Measurements from ENCODE around the gene MAP4K3.
A peak's percentile ranks its signal among the peaks of the same experiment; 100 is the strongest.
"Not testable (repeated sequence)": the region's sequence is repeated elsewhere in the genome, so short reads cannot be mapped to it uniquely, and the experiment has no call there.

The MAP4K3 gene

DNA sequence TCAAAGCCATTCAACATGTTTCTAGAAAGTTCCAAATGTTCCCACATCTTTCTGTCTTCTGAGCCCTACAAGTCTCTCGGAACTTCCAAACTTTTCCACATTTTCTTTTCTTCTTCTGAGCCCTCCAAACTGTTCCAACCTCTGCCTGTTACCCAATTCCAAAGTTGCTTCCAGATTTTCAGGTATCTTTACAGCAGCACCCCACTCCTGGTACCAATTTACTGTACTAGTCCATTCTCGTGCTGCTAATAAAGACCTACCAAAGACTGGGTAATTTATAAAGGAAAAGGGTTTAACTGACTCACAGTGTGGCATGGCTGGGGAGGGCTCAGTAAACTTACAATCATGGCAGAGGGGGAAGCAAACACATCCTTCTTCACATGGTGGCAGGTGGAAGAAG, 76.7 kb downstream of the MAP4K3 start:
- H3K4me1 ChIP-seq (ENCODE audit: control extremely low read depth in 1 of 4, control insufficient read depth in 4 of 4, insufficient read depth in 4 of 4, low read length in 3 of 4); H3K27ac ChIP-seq (ENCODE audit: insufficient read depth in 1 of 2, low read depth in 1 of 2, low read length in 2 of 2, poor library complexity in 1 of 2, severe bottlenecking in 2 of 2); DNase-seq; H3K27me3 ChIP-seq (replicated peaks in 2 of 5; ENCODE audit: control insufficient read depth in 4 of 5, insufficient read depth in 5 of 5, low read length in 4 of 5); CTCF ChIA-PET; POLR2A ChIA-PET: not testable (repeated sequence)
- H3K9me3 ChIP-seq (ENCODE audit: control extremely low read depth in 1 of 5, control insufficient read depth in 4 of 5, insufficient read depth in 2 of 5, low read depth in 1 of 5, low read length in 4 of 5) = peaks cover 12 to 30% (median 21%) of the 10 kb centered on the region in 5 experiments
- peak overlapping the region in 1 of 7 experiments; percentile 29 for H3K4me3 ChIP-seq (ENCODE audit: control insufficient read depth in 1 of 7, extremely low read depth in 1 of 7, insufficient read depth in 4 of 7, low read depth in 2 of 7, low read length in 6 of 7)
- WGBS (ENCODE audit: insufficient coverage) = 100% methylated on average over 1 of the region's 2 CpGs
- peaks cover 5 to 12% (median 9%) of the 10 kb centered on the region in 4 experiments for H3K36me3 ChIP-seq (ENCODE audit: control insufficient read depth in 4 of 4, insufficient read depth in 4 of 4, low read length in 3 of 4)

DNA sequence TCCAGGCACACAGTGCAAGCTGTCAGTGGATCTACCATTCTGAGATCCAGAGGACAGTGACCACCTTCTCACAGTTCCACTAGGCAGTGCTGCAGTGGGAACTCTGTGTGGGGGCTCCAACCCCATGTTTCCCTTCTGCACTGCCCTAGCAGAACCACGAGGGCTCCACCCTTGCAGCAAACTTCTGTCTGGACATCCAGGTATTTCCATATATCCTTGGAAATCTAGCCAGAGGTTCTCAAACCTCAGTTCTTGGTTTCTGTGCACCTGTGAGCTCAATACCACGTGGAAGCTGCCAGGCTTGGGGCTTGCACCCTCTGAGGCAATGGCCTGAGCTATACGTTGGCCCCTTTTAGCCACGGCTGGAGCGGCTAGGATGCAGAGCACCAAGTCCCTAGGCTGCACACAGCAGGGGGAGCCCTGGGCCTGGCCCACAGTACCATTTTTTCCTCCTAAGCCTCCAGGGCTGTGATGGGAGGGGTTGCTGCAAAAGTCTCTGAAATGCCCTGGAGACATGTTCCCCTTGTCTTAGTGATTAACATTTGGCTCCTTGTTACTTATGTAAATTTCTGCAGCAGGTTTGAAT, 77.5 kb downstream of the MAP4K3 start:
- peaks cover 7 to 17% (median 11%) of the 10 kb centered on the region in 4 experiments for H3K36me3 ChIP-seq (ENCODE audit: control insufficient read depth in 4 of 4, insufficient read depth in 4 of 4, low read length in 3 of 4)
- H3K27ac ChIP-seq (ENCODE audit: insufficient read depth in 1 of 2, low read depth in 1 of 2, low read length in 2 of 2, poor library complexity in 1 of 2, severe bottlenecking in 2 of 2) = no peak overlapping the region
- CTCF ChIA-PET = interaction anchor here (1.6 kb wide), 1 partner anchor 12 kb away, joined by 4 read pairs; no protein-coding TSS in a partner anchor
- H3K4me1 ChIP-seq (ENCODE audit: control extremely low read depth in 1 of 4, control insufficient read depth in 4 of 4, insufficient read depth in 4 of 4, low read length in 3 of 4) = no peaks in the 10 kb centered on the region
- WGBS (ENCODE audit: insufficient coverage) = 100% methylated on average over 2 of the region's 5 CpGs
- peaks cover 12 to 30% (median 21%) of the 10 kb centered on the region in 5 experiments for H3K9me3 ChIP-seq (ENCODE audit: control extremely low read depth in 1 of 5, control insufficient read depth in 4 of 5, insufficient read depth in 2 of 5, low read depth in 1 of 5, low read length in 4 of 5)
- H3K4me3 ChIP-seq (ENCODE audit: control insufficient read depth in 1 of 7, extremely low read depth in 1 of 7, insufficient read depth in 4 of 7, low read depth in 2 of 7, low read length in 6 of 7) = peak overlapping the region in 1 of 7 experiments; percentile 1
- no peak for DNase-seq
- no peaks in the 10 kb centered on the region for H3K27me3 ChIP-seq (replicated peaks in 2 of 5; ENCODE audit: control insufficient read depth in 4 of 5, insufficient read depth in 5 of 5, low read length in 4 of 5)
- POLR2A ChIA-PET = no interaction called here

DNA sequence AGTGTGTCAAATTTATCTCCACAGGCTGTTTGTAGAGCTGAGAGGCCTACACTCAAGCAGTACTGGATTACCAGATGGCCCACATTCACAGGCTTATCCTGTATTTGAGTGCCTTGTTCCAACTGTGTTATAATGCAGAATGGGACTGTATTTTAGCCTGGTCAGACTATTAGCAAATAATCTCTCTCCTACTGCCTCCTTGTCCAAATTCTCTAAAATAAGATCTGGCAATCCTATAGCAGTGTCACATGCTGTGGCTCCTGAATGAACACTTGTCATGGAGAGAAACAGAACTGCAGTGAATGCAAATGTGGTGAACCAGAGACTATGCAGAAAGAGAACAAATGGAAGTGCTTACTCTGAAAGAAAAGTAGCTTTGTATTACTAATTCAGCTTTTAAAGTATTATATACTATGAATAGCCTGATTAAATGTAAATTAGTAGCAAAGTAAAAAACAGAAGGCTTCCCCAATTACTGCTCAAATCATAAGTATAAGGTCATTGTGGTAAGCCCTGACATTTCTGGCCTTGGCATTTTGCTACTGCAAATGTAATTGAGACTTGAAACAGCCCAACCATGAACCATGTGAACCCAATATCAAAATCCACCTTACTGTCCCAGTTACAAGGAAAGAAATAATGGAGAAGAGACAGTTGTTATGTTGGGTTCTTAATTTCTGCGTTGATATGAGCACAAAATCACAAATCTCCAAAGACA, 80.0 kb downstream of the MAP4K3 start:
- ChIA-PET CTCF (interaction anchor here (0.7 to 1.1 kb wide), 2 partner anchors 13 to 19 kb away, joined by 3 read pairs; no protein-coding TSS in a partner anchor), POLR2A (no interaction called here)
- no peak overlapping the region for H3K4me3 ChIP-seq (ENCODE audit: control insufficient read depth in 1 of 7, extremely low read depth in 1 of 7, insufficient read depth in 4 of 7, low read depth in 2 of 7, low read length in 6 of 7)
- no CpG with 5 or more reads among the region's 1 CpG for WGBS (ENCODE audit: insufficient coverage)
- DNase-seq = no peak
- H3K9me3 ChIP-seq (ENCODE audit: control extremely low read depth in 1 of 5, control insufficient read depth in 4 of 5, insufficient read depth in 2 of 5, low read depth in 1 of 5, low read length in 4 of 5) = peaks cover 5 to 23% (median 21%) of the 10 kb centered on the region in 5 experiments
- peaks cover 7 to 17% (median 10%) of the 10 kb centered on the region in 4 experiments for H3K36me3 ChIP-seq (ENCODE audit: control insufficient read depth in 4 of 4, insufficient read depth in 4 of 4, low read length in 3 of 4)
- H3K27ac ChIP-seq (ENCODE audit: insufficient read depth in 1 of 2, low read depth in 1 of 2, low read length in 2 of 2, poor library complexity in 1 of 2, severe bottlenecking in 2 of 2) = no peak overlapping the region
- H3K4me1 ChIP-seq (ENCODE audit: control extremely low read depth in 1 of 4, control insufficient read depth in 4 of 4, insufficient read depth in 4 of 4, low read length in 3 of 4) = no peaks in the 10 kb centered on the region
- no peaks in the 10 kb centered on the region for H3K27me3 ChIP-seq (replicated peaks in 2 of 5; ENCODE audit: control insufficient read depth in 4 of 5, insufficient read depth in 5 of 5, low read length in 4 of 5)

DNA sequence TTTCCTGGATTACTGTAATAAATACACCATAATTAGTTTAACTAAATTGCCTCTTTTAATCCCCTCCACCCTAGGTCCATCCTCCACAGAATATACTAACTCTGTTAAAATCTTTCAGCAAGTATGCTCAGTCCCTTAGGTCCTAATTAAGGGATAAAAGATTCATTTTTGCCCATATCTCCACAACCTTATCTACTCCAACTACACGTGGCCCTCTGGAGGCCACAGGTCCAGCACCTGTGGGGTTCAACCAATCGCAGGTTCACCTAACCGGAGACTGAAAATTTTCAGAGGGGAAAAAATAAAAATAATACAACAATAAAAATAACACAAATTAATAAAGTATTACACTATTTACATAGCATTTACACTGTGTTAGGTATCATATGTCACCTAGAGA, 86.4 kb downstream of the MAP4K3 start:
- Histone ChIP-seq H3K27me3 (replicated peaks in 2 of 5; ENCODE audit: control insufficient read depth in 4 of 5, insufficient read depth in 5 of 5, low read length in 4 of 5) (no peaks in the 10 kb centered on the region), H3K27ac (ENCODE audit: insufficient read depth in 1 of 2, low read depth in 1 of 2, low read length in 2 of 2, poor library complexity in 1 of 2, severe bottlenecking in 2 of 2) (no peak overlapping the region), H3K9me3 (ENCODE audit: control extremely low read depth in 1 of 5, control insufficient read depth in 4 of 5, insufficient read depth in 2 of 5, low read depth in 1 of 5, low read length in 4 of 5) (no peaks in the 10 kb centered on the region), H3K4me1 (ENCODE audit: control extremely low read depth in 1 of 4, control insufficient read depth in 4 of 4, insufficient read depth in 4 of 4, low read length in 3 of 4) (no peaks in the 10 kb centered on the region), H3K36me3 (ENCODE audit: control insufficient read depth in 4 of 4, insufficient read depth in 4 of 4, low read length in 3 of 4) (peaks cover 4 to 6% (median 6%) of the 10 kb centered on the region in 4 experiments), H3K4me3 (ENCODE audit: control insufficient read depth in 1 of 7, extremely low read depth in 1 of 7, insufficient read depth in 4 of 7, low read depth in 2 of 7, low read length in 6 of 7) (no peak overlapping the region)
- no CpG with 5 or more reads among the region's 3 CpGs for WGBS (ENCODE audit: insufficient coverage)
- DNase-seq = no peak
- CTCF ChIA-PET = interaction anchor here (2.5 kb wide), 1 partner anchor 17 kb away, joined by 8 read pairs; no protein-coding TSS in a partner anchor
- POLR2A ChIA-PET = no interaction called here

DNA sequence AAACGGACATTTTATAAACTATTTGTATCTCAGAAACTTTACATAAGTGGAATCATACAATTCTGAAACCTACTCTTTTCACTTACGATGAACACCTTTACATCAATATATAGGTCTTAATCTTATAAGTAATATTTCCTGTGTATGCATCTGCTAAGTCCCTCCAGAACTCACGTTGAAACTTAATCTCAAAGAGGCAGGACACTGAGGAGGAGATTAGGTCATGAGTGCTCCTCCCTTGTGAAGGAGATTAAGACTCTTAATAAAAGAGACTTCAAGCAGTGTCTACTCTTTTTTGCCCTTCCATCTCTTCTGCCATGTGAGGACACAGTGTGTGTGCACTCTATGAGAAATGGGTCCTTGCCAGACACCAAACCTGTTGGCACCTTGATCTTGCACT, 98.6 kb downstream of the MAP4K3 start:
- CTCF ChIA-PET = no interaction called here
- Histone ChIP-seq H3K36me3 (ENCODE audit: control insufficient read depth in 4 of 4, insufficient read depth in 4 of 4, low read length in 3 of 4) (peaks cover 0 to 3% (median 0%) of the 10 kb centered on the region in 4 experiments), H3K27ac (ENCODE audit: insufficient read depth in 1 of 2, low read depth in 1 of 2, low read length in 2 of 2, poor library complexity in 1 of 2, severe bottlenecking in 2 of 2) (no peak overlapping the region), H3K4me1 (ENCODE audit: control extremely low read depth in 1 of 4, control insufficient read depth in 4 of 4, insufficient read depth in 4 of 4, low read length in 3 of 4) (no peaks in the 10 kb centered on the region), H3K4me3 (ENCODE audit: control insufficient read depth in 1 of 7, extremely low read depth in 1 of 7, insufficient read depth in 4 of 7, low read depth in 2 of 7, low read length in 6 of 7) (no peak overlapping the region), H3K9me3 (ENCODE audit: control extremely low read depth in 1 of 5, control insufficient read depth in 4 of 5, insufficient read depth in 2 of 5, low read depth in 1 of 5, low read length in 4 of 5) (no peaks in the 10 kb centered on the region), H3K27me3 (replicated peaks in 2 of 5; ENCODE audit: control insufficient read depth in 4 of 5, insufficient read depth in 5 of 5, low read length in 4 of 5) (no peaks in the 10 kb centered on the region)
- POLR2A ChIA-PET = no interaction called here
- DNase-seq = peak; percentile 2 to 25 (median 5)
- WGBS (ENCODE audit: insufficient coverage) = no CpG with 5 or more reads among the region's 3 CpGs

DNA sequence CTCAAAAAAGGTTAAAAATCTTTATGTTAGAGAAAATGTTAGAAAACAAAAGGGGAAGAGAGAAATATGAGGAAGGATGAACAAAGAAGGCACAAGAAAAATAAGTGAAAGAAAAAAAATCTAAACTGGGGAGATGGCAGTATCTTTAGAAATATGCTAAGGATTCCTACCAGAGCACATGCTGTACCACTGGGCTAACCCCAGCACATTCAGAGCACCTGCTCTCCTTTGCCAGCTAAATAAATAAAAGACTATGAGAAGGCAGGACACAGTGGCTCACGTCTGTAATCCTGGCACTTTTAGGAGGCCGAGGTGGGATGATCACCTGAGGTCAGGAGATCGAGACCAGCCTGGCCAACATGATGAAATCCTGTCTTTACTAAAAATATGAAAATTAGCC, 101.2 kb downstream of the MAP4K3 start:
- no peak overlapping the region for H3K27ac ChIP-seq (ENCODE audit: insufficient read depth in 1 of 2, low read depth in 1 of 2, low read length in 2 of 2, poor library complexity in 1 of 2, severe bottlenecking in 2 of 2)
- no peaks in the 10 kb centered on the region for H3K9me3 ChIP-seq (ENCODE audit: control extremely low read depth in 1 of 5, control insufficient read depth in 4 of 5, insufficient read depth in 2 of 5, low read depth in 1 of 5, low read length in 4 of 5)
- peaks cover 0 to 6% (median 4%) of the 10 kb centered on the region in 4 experiments for H3K36me3 ChIP-seq (ENCODE audit: control insufficient read depth in 4 of 4, insufficient read depth in 4 of 4, low read length in 3 of 4)
- no peak overlapping the region for H3K4me3 ChIP-seq (ENCODE audit: control insufficient read depth in 1 of 7, extremely low read depth in 1 of 7, insufficient read depth in 4 of 7, low read depth in 2 of 7, low read length in 6 of 7)
- no peaks in the 10 kb centered on the region for H3K27me3 ChIP-seq (replicated peaks in 2 of 5; ENCODE audit: control insufficient read depth in 4 of 5, insufficient read depth in 5 of 5, low read length in 4 of 5)
- H3K4me1 ChIP-seq (ENCODE audit: control extremely low read depth in 1 of 4, control insufficient read depth in 4 of 4, insufficient read depth in 4 of 4, low read length in 3 of 4) = no peaks in the 10 kb centered on the region
- DNase-seq = no peak
- WGBS (ENCODE audit: insufficient coverage) = 97% methylated on average over 3 of the region's 3 CpGs
- ChIA-PET CTCF (interaction anchor here (0.9 kb wide), 1 partner anchor 9 kb away, joined by 4 read pairs; no protein-coding TSS in a partner anchor), POLR2A (no interaction called here)

DNA sequence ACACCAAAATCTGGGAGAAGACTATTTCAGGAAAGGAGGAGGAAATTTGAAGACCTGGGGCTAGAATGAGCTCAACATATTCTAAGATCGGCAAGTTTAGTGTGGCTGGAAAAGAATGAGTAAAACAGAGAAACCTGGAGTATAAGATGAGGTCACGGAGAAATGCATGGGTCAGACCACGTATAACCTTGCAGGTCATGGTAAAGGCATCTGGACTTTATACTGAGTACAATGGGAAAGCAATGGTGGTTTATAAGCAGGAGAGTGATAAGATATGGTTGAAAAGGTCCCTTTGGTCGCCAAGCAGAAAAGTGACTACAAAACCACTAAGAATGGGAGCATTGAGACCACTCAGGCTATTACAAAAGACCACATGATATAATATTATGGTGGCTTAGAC, 102.1 kb downstream of the MAP4K3 start:
- ChIA-PET CTCF (interaction anchor here (0.8 to 1.7 kb wide), 4 partner anchors 8 to 39 kb away, joined by 3 to 8 read pairs (median 4); no protein-coding TSS in a partner anchor), POLR2A (no interaction called here)
- 97% methylated on average over 3 of the region's 4 CpGs for WGBS (ENCODE audit: insufficient coverage)

More for the DNA sequence above, 102.1 kb downstream of the MAP4K3 start:
- Histone ChIP-seq H3K9me3 (ENCODE audit: control extremely low read depth in 1 of 5, control insufficient read depth in 4 of 5, insufficient read depth in 2 of 5, low read depth in 1 of 5, low read length in 4 of 5) (no peaks in the 10 kb centered on the region), H3K4me1 (ENCODE audit: control extremely low read depth in 1 of 4, control insufficient read depth in 4 of 4, insufficient read depth in 4 of 4, low read length in 3 of 4) (no peaks in the 10 kb centered on the region), H3K4me3 (ENCODE audit: control insufficient read depth in 1 of 7, extremely low read depth in 1 of 7, insufficient read depth in 4 of 7, low read depth in 2 of 7, low read length in 6 of 7) (no peak overlapping the region), H3K27me3 (replicated peaks in 2 of 5; ENCODE audit: control insufficient read depth in 4 of 5, insufficient read depth in 5 of 5, low read length in 4 of 5) (no peaks in the 10 kb centered on the region), H3K36me3 (ENCODE audit: control insufficient read depth in 4 of 4, insufficient read depth in 4 of 4, low read length in 3 of 4) (peaks cover 0 to 10% (median 6%) of the 10 kb centered on the region in 4 experiments), H3K27ac (ENCODE audit: insufficient read depth in 1 of 2, low read depth in 1 of 2, low read length in 2 of 2, poor library complexity in 1 of 2, severe bottlenecking in 2 of 2) (no peak overlapping the region)
- DNase-seq = no peak

All from common myeloid progenitor, CD34-positive (primary cell).